ENCODE measurements around the gene STK25.

Gene STK25

DNA sequence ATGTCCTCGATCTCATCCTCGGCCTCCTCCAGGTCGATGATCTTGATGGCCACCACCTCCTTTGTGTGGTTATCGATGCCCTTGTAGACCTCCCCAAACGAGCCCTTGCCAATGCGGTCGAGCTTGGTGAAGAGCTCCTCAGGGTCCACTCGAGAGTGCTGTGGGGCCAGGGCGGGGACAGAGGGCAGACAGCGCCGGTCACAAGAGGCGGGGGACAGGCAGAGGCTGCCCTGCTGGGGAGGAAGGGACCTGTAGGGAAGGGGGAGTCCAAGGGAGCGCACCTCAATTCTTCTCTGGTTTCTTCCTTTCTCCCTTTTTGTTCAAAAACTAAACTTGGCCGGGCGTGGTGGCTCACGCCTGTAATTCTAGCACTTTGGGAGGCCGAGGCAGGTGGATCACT lies 6.8 kb downstream of the STK25 start:
- DNase-seq (ENCODE audit: low read depth): no peak
- TF ChIP-seq, protein P1, sequence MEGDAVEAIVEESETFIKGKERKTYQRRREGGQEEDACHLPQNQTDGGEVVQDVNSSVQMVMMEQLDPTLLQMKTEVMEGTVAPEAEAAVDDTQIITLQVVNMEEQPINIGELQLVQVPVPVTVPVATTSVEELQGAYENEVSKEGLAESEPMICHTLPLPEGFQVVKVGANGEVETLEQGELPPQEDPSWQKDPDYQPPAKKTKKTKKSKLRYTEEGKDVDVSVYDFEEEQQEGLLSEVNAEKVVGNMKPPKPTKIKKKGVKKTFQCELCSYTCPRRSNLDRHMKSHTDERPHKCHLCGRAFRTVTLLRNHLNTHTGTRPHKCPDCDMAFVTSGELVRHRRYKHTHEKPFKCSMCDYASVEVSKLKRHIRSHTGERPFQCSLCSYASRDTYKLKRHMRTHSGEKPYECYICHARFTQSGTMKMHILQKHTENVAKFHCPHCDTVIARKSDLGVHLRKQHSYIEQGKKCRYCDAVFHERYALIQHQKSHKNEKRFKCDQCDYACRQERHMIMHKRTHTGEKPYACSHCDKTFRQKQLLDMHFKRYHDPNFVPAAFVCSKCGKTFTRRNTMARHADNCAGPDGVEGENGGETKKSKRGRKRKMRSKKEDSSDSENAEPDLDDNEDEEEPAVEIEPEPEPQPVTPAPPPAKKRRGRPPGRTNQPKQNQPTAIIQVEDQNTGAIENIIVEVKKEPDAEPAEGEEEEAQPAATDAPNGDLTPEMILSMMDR (IDR thresholded peaks at IDR 0.05; ENCODE audit: insufficient read depth, low read depth, low read length, missing control alignments): no peak
- H3K4me3 ChIP-seq (ENCODE audit: low read depth, low read length): no peak overlapping the region

DNA sequence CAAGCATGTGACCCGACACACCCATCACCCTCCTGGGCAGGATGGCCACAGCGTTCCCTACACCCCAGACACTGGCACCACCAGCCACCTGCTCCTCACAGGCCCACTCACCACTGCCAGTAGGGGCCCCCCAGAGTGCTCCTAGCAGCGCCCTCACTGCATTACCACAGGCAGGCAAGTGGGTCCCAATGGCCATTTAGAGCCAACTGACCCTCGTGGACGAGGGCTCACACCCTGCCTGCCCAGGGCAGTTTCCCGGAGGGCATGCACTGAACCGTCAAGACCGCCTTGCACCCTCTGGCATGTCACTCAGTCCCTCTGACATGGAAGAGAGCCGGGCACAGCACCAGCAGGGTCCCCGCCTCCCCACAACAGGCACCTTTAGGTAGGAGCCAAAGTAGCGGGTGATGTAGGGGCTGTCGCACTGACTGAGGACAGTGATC lies 7.3 kb downstream of the STK25 start:
- H3K4me3 ChIP-seq (ENCODE audit: low read depth, low read length): no peak overlapping the region
- DNase-seq (ENCODE audit: low read depth): no peak
- TF ChIP-seq, protein P1 (IDR thresholded peaks at IDR 0.05; ENCODE audit: insufficient read depth, low read depth, low read length, missing control alignments): no peak

DNA sequence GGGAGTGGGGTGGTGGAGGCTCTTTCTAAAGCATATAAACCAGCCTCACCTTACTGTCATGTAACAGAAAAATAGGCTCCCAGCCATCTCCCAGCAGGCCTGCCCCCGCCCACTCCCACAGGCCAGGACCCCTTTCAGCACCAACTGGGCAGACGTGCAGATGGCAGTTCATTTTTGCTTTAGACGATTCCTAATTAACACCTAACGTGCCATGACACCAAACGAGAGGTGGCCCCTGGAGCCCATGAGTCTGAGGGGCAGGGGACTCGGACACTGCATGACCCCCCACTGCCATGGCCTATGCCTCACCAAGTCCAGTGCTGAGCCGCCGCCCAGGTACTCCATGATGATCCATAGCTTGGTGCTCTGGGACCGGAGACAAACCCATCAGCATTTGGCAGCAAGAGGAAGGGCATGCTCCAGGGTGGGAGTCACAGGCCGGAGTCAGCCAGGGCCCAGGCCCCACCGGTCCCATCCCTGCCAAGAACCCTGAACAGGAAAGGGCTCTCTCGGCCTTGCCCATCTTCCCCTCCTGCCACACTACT lies 7.9 kb downstream of the STK25 start:
- DNase-seq (ENCODE audit: low read depth): no peak
- no peak overlapping the region for H3K4me3 ChIP-seq (ENCODE audit: low read depth, low read length)
- TF ChIP-seq, protein P1 (IDR thresholded peaks at IDR 0.05; ENCODE audit: insufficient read depth, low read depth, low read length, missing control alignments): no peak

DNA sequence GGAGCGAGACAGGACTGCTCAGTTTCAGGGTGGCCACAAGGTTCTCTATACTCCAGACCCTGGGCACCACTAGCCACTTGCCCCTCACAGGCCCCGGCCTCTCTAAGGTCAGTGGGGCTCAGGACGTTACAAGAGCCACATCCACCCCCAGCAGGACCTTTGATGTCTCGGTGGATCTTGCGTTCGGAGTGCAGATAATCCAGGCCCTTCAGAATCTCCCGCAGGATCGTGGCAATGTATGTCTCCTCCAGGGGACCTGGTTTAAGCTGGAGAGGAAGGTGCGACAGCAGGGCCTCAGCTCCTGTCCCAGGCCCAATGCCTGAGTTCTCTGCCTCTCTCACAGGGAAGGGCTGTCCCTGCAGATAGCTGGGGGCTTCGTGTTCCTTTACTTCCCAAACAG lies 8.4 kb downstream of the STK25 start:
- TF ChIP-seq, protein P1 (IDR thresholded peaks at IDR 0.05; ENCODE audit: insufficient read depth, low read depth, low read length, missing control alignments): no peak
- no peak for DNase-seq (ENCODE audit: low read depth)

DNA sequence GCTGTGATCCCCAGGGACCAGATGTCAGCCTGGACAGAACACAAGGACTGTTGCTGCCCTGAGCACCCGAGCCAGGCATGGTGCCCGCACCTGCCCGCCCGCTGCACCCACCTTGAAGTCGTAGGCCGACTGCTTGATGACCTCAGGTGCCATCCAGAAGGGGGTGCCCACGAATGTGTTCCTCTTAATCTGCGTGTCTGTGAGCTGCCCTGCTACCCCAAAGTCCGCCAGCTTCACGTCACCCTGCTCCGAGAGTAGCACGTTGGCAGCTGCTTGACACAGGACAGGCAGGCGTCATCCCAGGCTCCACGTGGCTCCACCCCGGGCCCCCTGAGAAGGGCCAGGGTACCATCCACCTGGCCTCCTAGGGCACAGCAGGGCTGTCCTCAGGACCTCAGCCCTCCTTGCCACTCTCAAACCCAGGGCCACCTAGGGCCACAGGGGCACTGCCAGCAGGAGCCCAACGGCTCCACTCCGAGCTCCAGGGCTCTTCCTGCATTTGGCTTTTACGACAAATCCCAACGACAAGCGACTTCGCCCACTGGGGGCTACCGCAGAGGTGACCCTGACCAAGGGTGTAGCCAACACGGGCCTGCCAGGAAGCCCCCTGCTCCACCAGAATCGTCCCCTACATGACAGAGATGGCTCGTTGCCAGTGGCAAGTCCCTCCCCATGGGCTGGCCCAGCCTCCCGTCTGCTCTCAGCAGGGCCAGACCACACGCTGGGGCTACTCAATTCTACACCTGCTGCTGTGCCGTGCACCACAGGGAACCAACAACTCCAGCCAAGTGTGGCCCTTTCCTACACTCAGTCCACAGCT lies 9.0 kb downstream of the STK25 start:
- TF ChIP-seq, protein P1 (IDR thresholded peaks at IDR 0.05; ENCODE audit: insufficient read depth, low read depth, low read length, missing control alignments): no peak
- no peak for DNase-seq (ENCODE audit: low read depth)
- H3K4me3 ChIP-seq (ENCODE audit: low read depth, low read length): no peak overlapping the region

More for the DNA sequence above, 8.4 kb downstream of the STK25 start:
- H3K4me3 ChIP-seq (ENCODE audit: low read depth, low read length): no peak overlapping the region

DNA sequence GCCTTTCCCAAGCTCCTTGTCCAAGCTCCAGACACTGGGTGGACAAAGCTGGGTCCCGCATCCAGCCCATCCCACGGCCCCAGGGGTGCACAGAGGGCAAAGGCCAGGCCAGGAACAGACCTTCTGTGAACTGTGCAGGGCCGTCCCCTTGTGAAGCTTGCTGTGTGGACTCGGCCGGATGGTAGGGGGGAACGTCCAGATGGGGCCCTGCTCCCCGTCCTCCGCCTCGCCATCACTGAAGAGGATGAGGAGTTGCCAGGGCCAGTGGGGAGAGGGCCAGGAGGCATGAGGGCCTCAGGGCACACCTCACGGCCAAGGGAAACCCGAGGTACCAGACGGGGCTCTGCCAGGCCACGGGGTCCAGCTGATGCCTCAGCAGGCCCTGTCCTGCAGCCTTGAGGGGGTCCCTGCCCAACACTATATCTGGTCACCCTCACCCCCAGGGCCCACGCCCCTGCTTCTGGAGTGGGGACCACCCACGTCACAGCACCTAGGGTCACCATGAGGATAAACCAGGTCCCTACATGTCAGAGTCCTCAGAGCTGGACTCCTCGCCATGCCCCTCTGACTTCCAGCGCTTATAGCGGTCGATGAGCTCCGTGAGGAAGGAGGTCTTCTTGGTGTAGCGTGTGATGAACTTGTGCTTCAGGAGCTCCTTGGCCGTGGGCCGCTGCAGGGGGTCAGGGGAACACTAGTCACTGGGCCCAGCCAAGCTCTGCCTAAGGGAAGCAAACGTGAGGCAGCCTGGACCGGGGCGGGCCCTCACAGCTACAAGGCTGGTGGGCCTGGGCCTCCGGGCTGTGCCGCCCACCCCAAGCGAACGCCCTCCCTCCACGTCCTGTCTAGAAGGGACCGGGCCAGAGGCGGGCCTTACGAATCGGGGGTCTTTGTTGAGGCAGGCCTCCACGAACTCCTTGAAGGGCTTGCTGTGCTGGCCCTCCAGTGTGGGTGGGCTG lies 10.0 kb downstream of the STK25 start:
- no peak overlapping the region for H3K4me3 ChIP-seq (ENCODE audit: low read depth, low read length)
- no peak for DNase-seq (ENCODE audit: low read depth)
- TF ChIP-seq, protein P1 (IDR thresholded peaks at IDR 0.05; ENCODE audit: insufficient read depth, low read depth, low read length, missing control alignments): no peak

All from GM12865 (cell line).